ENCODE results near the gene ZNF524. TPM values are rescaled to one million over a fixed set of nuclear protein-coding genes. Genes with fewer than 3 reads are reported as not detected.

ZNF524 gene
- total and polyA plus RNA-seq, 2 donors (not counting 1 experiment from before 2014, with no cell fraction given): 2.6 to 16.8 TPM

GRCh38 chr19:55625004-55625326, 24.9 kb downstream of the ZNF524 start:
- no peak overlapping the region for H3K27ac ChIP-seq (ENCODE audit: insufficient read depth, low read length)
- TF ChIP-seq EZH2 (IDR thresholded peaks at IDR 0.05; ENCODE audit: low read length, missing control alignments): no peak
- no peak for TF ChIP-seq CTCF (conservative IDR thresholded peaks at IDR 0.05 in 1 of 2, IDR thresholded peaks at IDR 0.05 in 1 of 2; ENCODE audit: low read depth in 1 of 2, low read length in 2 of 2)

DNA sequence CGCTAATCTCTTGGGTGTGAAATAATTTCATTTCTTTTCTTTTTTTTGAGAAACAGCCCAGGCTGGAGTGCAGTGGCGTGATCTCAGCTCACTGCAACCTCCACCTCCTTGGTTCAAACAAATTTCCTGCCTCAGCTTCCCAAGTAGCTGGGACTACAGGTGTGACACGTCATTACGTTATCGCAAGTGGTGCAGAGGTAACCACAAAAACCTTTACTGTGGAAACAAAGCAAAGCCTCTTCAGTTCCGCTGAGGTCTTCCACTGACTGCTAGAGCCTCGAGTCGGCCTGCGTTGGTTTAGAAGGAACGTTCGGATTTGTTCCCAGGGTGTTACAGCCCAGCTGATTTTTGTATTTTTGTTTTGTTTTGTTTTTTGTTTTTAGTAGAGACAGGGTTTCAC, 26.3 kb downstream of the ZNF524 start:
- Histone ChIP-seq H3K36me3 (ENCODE audit: control insufficient read depth, insufficient read depth, low read length) (peaks cover 3% of the 10 kb centered on the region), H3K4me3 (replicated peaks in 1 of 4; ENCODE audit: control extremely low read depth in 1 of 4, insufficient read depth in 1 of 4, low read depth in 3 of 4, low read length in 4 of 4) (no peak overlapping the region), H4K20me1 (ENCODE audit: control insufficient read depth, extremely low read depth, insufficient read depth, low read length) (no peaks in the 10 kb centered on the region), H3K4me1 (ENCODE audit: control insufficient read depth, extremely low read depth, insufficient read depth, low read length) (peaks cover 2% of the 10 kb centered on the region), H2AFZ (ENCODE audit: low read length) (no peak overlapping the region), H3K9me3 (ENCODE audit: control insufficient read depth, insufficient read depth, low read depth, low read length) (no peaks in the 10 kb centered on the region), H3K79me2 (ENCODE audit: control insufficient read depth, insufficient read depth, low read length) (no peaks in the 10 kb centered on the region), H3K27me3 (ENCODE audit: control insufficient read depth, insufficient read depth, low read length) (no peaks in the 10 kb centered on the region), H3K27ac (ENCODE audit: insufficient read depth, low read length) (no peak overlapping the region), H3K4me2 (ENCODE audit: extremely low read depth, insufficient read depth, low read length) (no peak overlapping the region), H3K9ac (ENCODE audit: insufficient read depth, low read length) (no peak overlapping the region)
- TF ChIP-seq EZH2 (IDR thresholded peaks at IDR 0.05; ENCODE audit: low read length, missing control alignments) (no peak), CTCF (conservative IDR thresholded peaks at IDR 0.05 in 1 of 2, IDR thresholded peaks at IDR 0.05 in 1 of 2; ENCODE audit: low read depth in 1 of 2, low read length in 2 of 2) (no peak)
- DNase-seq (ENCODE audit: low read depth in 2 of 2): no peak

More at GRCh38 chr19:55625004-55625326, 24.9 kb downstream of the ZNF524 start:
- Histone ChIP-seq H3K4me2 (ENCODE audit: extremely low read depth, insufficient read depth, low read length) (peak overlapping the region; percentile 93), H3K4me1 (ENCODE audit: control insufficient read depth, extremely low read depth, insufficient read depth, low read length) (peaks cover 2% of the 10 kb centered on the region), H3K9me3 (ENCODE audit: control insufficient read depth, insufficient read depth, low read depth, low read length) (no peaks in the 10 kb centered on the region), H3K9ac (ENCODE audit: insufficient read depth, low read length) (no peak overlapping the region), H3K79me2 (ENCODE audit: control insufficient read depth, insufficient read depth, low read length) (no peaks in the 10 kb centered on the region), H3K36me3 (ENCODE audit: control insufficient read depth, insufficient read depth, low read length) (peaks cover 5% of the 10 kb centered on the region), H2AFZ (ENCODE audit: low read length) (peak overlapping the region; percentile 95), H3K4me3 (replicated peaks in 1 of 4; ENCODE audit: control extremely low read depth in 1 of 4, insufficient read depth in 1 of 4, low read depth in 3 of 4, low read length in 4 of 4) (peak overlapping the region; percentile 43 to 84 (median 68)), H4K20me1 (ENCODE audit: control insufficient read depth, extremely low read depth, insufficient read depth, low read length) (no peaks in the 10 kb centered on the region), H3K27me3 (ENCODE audit: control insufficient read depth, insufficient read depth, low read length) (no peaks in the 10 kb centered on the region)
- no peak for DNase-seq (ENCODE audit: low read depth in 2 of 2)

- DNase-seq (ENCODE audit: low read depth in 2 of 2): peak; percentile 90 to 97
Measured at GRCh38 chr19:55632463-55632834, 32.4 kb downstream of the ZNF524 start.

More at GRCh38 chr19:55632463-55632834, 32.4 kb downstream of the ZNF524 start:
- Histone ChIP-seq H3K27ac (ENCODE audit: insufficient read depth, low read length) (no peak overlapping the region), H3K9me3 (ENCODE audit: control insufficient read depth, insufficient read depth, low read depth, low read length) (no peaks in the 10 kb centered on the region), H3K4me3 (replicated peaks in 1 of 4; ENCODE audit: control extremely low read depth in 1 of 4, insufficient read depth in 1 of 4, low read depth in 3 of 4, low read length in 4 of 4) (no peak overlapping the region), H2AFZ (ENCODE audit: low read length) (peak overlapping the region; percentile 84), H3K4me1 (ENCODE audit: control insufficient read depth, extremely low read depth, insufficient read depth, low read length) (peaks cover 6% of the 10 kb centered on the region), H3K4me2 (ENCODE audit: extremely low read depth, insufficient read depth, low read length) (no peak overlapping the region), H3K36me3 (ENCODE audit: control insufficient read depth, insufficient read depth, low read length) (peaks cover under 1% of the 10 kb centered on the region), H4K20me1 (ENCODE audit: control insufficient read depth, extremely low read depth, insufficient read depth, low read length) (no peaks in the 10 kb centered on the region), H3K9ac (ENCODE audit: insufficient read depth, low read length) (no peak overlapping the region), H3K27me3 (ENCODE audit: control insufficient read depth, insufficient read depth, low read length) (no peaks in the 10 kb centered on the region), H3K79me2 (ENCODE audit: control insufficient read depth, insufficient read depth, low read length) (peaks cover 25% of the 10 kb centered on the region)
- TF ChIP-seq EZH2 (IDR thresholded peaks at IDR 0.05; ENCODE audit: low read length, missing control alignments) (no peak), CTCF (conservative IDR thresholded peaks at IDR 0.05 in 1 of 2, IDR thresholded peaks at IDR 0.05 in 1 of 2; ENCODE audit: low read depth in 1 of 2, low read length in 2 of 2) (peak; percentile 79 to 85)

Data from fibroblast of lung (primary cell).